ENCODE measurements around the gene PRSS12.

The PRSS12 gene

DNA sequence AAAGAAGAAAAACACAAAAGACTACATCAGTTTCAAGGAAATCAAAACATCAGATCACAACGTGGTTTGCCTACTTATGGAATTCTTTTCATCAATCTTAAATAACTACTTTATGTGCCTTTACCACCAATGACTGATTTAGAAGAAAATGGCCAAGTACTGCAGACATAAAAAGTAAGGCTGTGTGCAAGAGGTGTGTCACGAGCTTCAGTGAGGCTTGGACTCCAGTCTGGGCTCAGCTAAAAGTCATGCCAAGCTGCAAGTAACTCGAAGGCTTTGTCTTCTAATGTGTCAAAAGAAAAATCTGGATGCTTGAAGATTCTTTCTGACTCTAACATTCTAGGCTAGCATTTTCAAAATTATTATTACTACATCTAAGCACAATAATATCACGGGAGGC is 17.0 kb downstream of the PRSS12 start:
- TF ChIP-seq EZH2phosphoT487 (IDR thresholded peaks at IDR 0.05; ENCODE audit: low read depth) = no peak
- TF ChIP-seq, protein P1, sequence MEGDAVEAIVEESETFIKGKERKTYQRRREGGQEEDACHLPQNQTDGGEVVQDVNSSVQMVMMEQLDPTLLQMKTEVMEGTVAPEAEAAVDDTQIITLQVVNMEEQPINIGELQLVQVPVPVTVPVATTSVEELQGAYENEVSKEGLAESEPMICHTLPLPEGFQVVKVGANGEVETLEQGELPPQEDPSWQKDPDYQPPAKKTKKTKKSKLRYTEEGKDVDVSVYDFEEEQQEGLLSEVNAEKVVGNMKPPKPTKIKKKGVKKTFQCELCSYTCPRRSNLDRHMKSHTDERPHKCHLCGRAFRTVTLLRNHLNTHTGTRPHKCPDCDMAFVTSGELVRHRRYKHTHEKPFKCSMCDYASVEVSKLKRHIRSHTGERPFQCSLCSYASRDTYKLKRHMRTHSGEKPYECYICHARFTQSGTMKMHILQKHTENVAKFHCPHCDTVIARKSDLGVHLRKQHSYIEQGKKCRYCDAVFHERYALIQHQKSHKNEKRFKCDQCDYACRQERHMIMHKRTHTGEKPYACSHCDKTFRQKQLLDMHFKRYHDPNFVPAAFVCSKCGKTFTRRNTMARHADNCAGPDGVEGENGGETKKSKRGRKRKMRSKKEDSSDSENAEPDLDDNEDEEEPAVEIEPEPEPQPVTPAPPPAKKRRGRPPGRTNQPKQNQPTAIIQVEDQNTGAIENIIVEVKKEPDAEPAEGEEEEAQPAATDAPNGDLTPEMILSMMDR (IDR thresholded peaks at IDR 0.05; ENCODE audit: low read depth, low read length) = no peak
- no peak overlapping the region for H3K4me2 ChIP-seq (ENCODE audit: low read length)
- no peaks in the 10 kb centered on the region for H3K9me3 ChIP-seq (ENCODE audit: insufficient read depth, low read length)
- H3K4me1 ChIP-seq (ENCODE audit: low read length) = no peaks in the 10 kb centered on the region
- no peaks in the 10 kb centered on the region for H3K79me2 ChIP-seq (ENCODE audit: low read length)
- no peak overlapping the region for H3K27ac ChIP-seq (ENCODE audit: low read length)
- no peaks in the 10 kb centered on the region for H4K20me1 ChIP-seq (ENCODE audit: insufficient read depth, low read length)
- no peaks in the 10 kb centered on the region for H3K27me3 ChIP-seq (ENCODE audit: low read depth, low read length)
- H3K4me3 ChIP-seq (ENCODE audit: low read length) = no peak overlapping the region
- no peak overlapping the region for H3K9ac ChIP-seq (ENCODE audit: low read length)
- H3K36me3 ChIP-seq (replicated peaks; ENCODE audit: low read depth, low read length) = no peaks in the 10 kb centered on the region
- 0 out of 2 replicates have a peak overlapping the region, but pooled peaks have one; percentile 44 for H2AFZ ChIP-seq (ENCODE audit: low read depth, low read length)

DNA sequence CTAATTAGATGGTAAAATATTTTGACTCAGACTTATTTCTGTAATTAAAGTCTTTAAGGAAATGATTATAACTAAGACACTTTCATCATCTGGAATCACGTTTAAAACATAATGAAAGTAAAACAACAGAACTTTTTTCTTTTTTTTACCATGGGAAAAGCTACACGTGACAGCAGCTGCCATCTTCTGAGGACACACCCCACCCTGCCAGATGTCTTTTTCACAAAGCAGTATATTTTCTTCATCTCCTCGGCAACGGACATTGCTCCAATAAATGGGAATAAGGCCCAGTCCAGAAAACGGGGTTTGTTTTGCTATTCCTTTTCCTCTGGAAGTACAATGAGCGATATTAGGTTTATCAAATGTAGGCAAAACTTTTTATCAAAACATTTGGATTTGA is 17.5 kb downstream of the PRSS12 start:
- TF ChIP-seq, protein P1 (IDR thresholded peaks at IDR 0.05; ENCODE audit: low read depth, low read length) = no peak
- H3K9ac ChIP-seq (ENCODE audit: low read length) = no peak overlapping the region
- no peak overlapping the region for H3K4me2 ChIP-seq (ENCODE audit: low read length)
- no peaks in the 10 kb centered on the region for H4K20me1 ChIP-seq (ENCODE audit: insufficient read depth, low read length)
- no peaks in the 10 kb centered on the region for H3K79me2 ChIP-seq (ENCODE audit: low read length)
- H3K9me3 ChIP-seq (ENCODE audit: insufficient read depth, low read length) = no peaks in the 10 kb centered on the region
- H3K4me3 ChIP-seq (ENCODE audit: low read length) = no peak overlapping the region
- H3K36me3 ChIP-seq (replicated peaks; ENCODE audit: low read depth, low read length) = no peaks in the 10 kb centered on the region
- H3K4me1 ChIP-seq (ENCODE audit: low read length) = no peaks in the 10 kb centered on the region
- peak overlapping the region; percentile 44; the same call in 1 of the 2 replicates for H2AFZ ChIP-seq (ENCODE audit: low read depth, low read length)
- H3K27me3 ChIP-seq (ENCODE audit: low read depth, low read length) = no peaks in the 10 kb centered on the region
- H3K27ac ChIP-seq (ENCODE audit: low read length) = no peak overlapping the region

DNA sequence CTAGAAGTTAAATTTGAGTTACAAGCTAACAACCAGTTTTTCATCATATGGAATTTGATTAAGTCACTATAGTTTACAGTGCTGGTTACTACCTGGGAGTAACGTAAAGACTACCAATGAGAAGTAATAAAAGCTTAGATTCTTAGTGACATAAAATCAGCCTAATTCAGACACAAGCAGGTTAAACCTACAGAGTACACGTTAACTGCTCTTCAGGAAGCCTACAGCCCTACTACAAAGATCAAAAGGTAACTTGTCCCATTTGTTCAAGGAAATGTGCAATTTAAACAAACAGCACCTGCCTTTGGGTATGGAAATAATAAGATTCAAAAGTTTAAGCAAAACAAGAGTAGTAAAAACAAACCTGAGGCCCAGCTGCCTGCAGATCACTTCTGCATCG is 21.5 kb downstream of the PRSS12 start:
- no peaks in the 10 kb centered on the region for H4K20me1 ChIP-seq (ENCODE audit: insufficient read depth, low read length)
- no peak for TF ChIP-seq EZH2phosphoT487 (IDR thresholded peaks at IDR 0.05; ENCODE audit: low read depth)
- TF ChIP-seq, protein P1 (IDR thresholded peaks at IDR 0.05; ENCODE audit: low read depth, low read length) = no peak
- no peak overlapping the region for H3K4me2 ChIP-seq (ENCODE audit: low read length)
- no peaks in the 10 kb centered on the region for H3K27me3 ChIP-seq (ENCODE audit: low read depth, low read length)
- H3K4me3 ChIP-seq (ENCODE audit: low read length) = no peak overlapping the region
- no peaks in the 10 kb centered on the region for H3K79me2 ChIP-seq (ENCODE audit: low read length)
- H3K27ac ChIP-seq (ENCODE audit: low read length) = no peak overlapping the region
- H2AFZ ChIP-seq (ENCODE audit: low read depth, low read length) = peak overlapping the region; percentile 67; the same call in 1 of the 2 replicates
- H3K9ac ChIP-seq (ENCODE audit: low read length) = no peak overlapping the region
- H3K4me1 ChIP-seq (ENCODE audit: low read length) = no peaks in the 10 kb centered on the region
- H3K36me3 ChIP-seq (replicated peaks; ENCODE audit: low read depth, low read length) = no peaks in the 10 kb centered on the region
- no peaks in the 10 kb centered on the region for H3K9me3 ChIP-seq (ENCODE audit: insufficient read depth, low read length)

DNA sequence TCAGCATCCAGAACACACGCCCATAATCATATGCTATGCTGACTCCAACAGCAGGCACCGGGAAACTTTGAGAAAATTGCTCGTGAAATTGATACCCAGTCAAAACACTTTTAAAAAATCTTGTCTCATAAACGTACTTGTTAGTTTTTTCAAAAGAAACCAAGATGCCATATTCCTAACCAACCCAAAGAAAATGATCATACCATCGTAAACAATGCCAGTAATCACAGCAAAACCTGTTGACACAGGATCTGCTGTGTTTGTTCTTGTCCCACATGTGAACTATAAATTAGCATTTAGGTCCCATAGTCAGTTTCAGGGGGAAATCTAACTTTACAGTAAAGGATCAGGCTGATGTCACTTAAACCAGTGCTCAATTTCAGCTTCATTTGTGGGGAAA is 23.0 kb downstream of the PRSS12 start:
- H3K4me3 ChIP-seq (ENCODE audit: low read length) = no peak overlapping the region
- no peak for TF ChIP-seq EZH2phosphoT487 (IDR thresholded peaks at IDR 0.05; ENCODE audit: low read depth)
- TF ChIP-seq, protein P1 (IDR thresholded peaks at IDR 0.05; ENCODE audit: low read depth, low read length) = no peak
- H3K27me3 ChIP-seq (ENCODE audit: low read depth, low read length) = no peaks in the 10 kb centered on the region
- H4K20me1 ChIP-seq (ENCODE audit: insufficient read depth, low read length) = no peaks in the 10 kb centered on the region
- no peaks in the 10 kb centered on the region for H3K36me3 ChIP-seq (replicated peaks; ENCODE audit: low read depth, low read length)
- H3K9ac ChIP-seq (ENCODE audit: low read length) = no peak overlapping the region
- H3K27ac ChIP-seq (ENCODE audit: low read length) = no peak overlapping the region
- H3K4me1 ChIP-seq (ENCODE audit: low read length) = no peaks in the 10 kb centered on the region
- H3K9me3 ChIP-seq (ENCODE audit: insufficient read depth, low read length) = no peaks in the 10 kb centered on the region
- H2AFZ ChIP-seq (ENCODE audit: low read depth, low read length) = no peak overlapping the region
- no peaks in the 10 kb centered on the region for H3K79me2 ChIP-seq (ENCODE audit: low read length)
- no peak overlapping the region for H3K4me2 ChIP-seq (ENCODE audit: low read length)
